Testis (tissue), 3 donors: ENCODE measurements around the gene RAB6B. TPM values are rescaled to one million over a fixed set of nuclear protein-coding genes. Genes with fewer than 3 reads are reported as not detected.

ENCODE experiments used
- DNase-seq: peaks from one replicate; pipeline ENCODE4 v3.0.0-alpha.2; 2019
- H3K27ac ChIP-seq, 2 donors: fragments of 200-600 bp; sonication (generic); one replicate each; pipeline ENCODE4 v1.5.1; 2019
- H3K27me3 ChIP-seq: fragments of 200-600 bp; sonication (generic); one replicate; pipeline ENCODE4 v1.5.1; 2019
- H3K36me3 ChIP-seq: fragments of 200-600 bp; sonication (generic); one replicate; pipeline ENCODE4 v1.5.1; 2017; ENCODE audit warnings: low read depth; ENCODE audit errors: missing control alignments
- H3K4me1 ChIP-seq: fragments of 200-600 bp; sonication (generic); one replicate; pipeline ENCODE4 v1.5.1; 2019
- H3K4me3 ChIP-seq, 2 donors: fragments of 200-600 bp; sonication (generic); one replicate each; pipeline ENCODE4 v1.5.1; 2017 to 2019
- H3K9me3 ChIP-seq: fragments of 200-600 bp; sonication (generic); one replicate; pipeline ENCODE4 v1.5.1; 2017
- POLR2A ChIP-seq: fragments of 450-650 bp; IDR thresholded peaks from one replicate; pipeline ENCODE4 v1.6.1; 2017; ENCODE audit warnings: antibody characterized with exemption, mild to moderate bottlenecking, moderate library complexity
- WGBS, 2 donors: methylation state at CpG; one replicate each; pipeline ENCODE4 v1.1.5; 2018; 5-methylcytosine and 5-hydroxymethylcytosine counted together
- intact Hi-C: fragments of 100-400 bp; cut with DNase I; formaldehyde crosslinking; loops from one replicate; pipeline ENCODE4 v1.15.1; 2023; ENCODE audit warnings: low total_unique reads
- polyA plus RNA-seq: library from polyadenylated mRNA; stranded (reverse); fragments of 350-450 nt; fragmentation: Illumina TruSeq; extraction: RNeasy Lipid Tissue Mini Kit (QIAGEN cat#74804); gene quantifications from one replicate; pipeline ENCODE4 v1.2.3, GENCODE V29; 2014; ENCODE audit warnings: low read depth, low replicate concordance; ENCODE audit not compliant: insufficient read depth
- total RNA-seq, 2 donors: library from RNA; depleted of rRNA; stranded (reverse); fragments of >200 nt; gene quantifications; one replicate each; pipeline ENCODE4 v1.2.3, GENCODE V29; 2016
- TF ChIP-seq, protein P1 (sequence below), 3 experiments: fragments of 450-650 bp in 2 of 3; fragments of 200-600 bp in 1 of 3; sonication (generic) in 1 of 3; IDR thresholded peaks; one replicate each; pipeline ENCODE4 v1.5.1; 2016 to 2019; ENCODE audit warnings: antibody characterized with exemption in 3 of 3, mild to moderate bottlenecking in 2 of 3, moderate library complexity in 1 of 3

Gene RAB6B
- total and polyA plus RNA-seq, 3 donors from 2014 or later: 5.1 to 8.6 (median 7.0) TPM

DNA sequence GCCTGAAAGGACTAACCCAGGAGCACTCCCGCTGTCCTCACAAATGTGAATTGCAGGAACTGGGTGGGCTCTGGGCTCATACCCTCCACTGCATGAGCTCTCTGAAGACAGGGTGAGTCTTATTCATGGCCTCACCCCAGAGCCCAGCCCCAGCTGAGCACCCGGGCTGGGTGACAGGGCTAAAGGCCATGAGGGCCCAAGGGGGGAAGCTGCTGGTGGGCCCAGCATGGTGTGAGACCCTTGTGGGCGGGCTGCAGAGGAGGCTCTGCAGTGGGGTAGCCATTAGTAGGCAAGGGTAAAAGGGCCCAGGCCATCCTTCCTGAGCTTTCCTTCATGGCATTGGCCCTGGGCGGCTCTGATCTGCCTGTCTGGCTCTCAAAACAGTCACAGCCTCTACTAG is 59.7 kb downstream of the RAB6B start:
- no peaks in the 10 kb centered on the region for H3K36me3 ChIP-seq
- intact Hi-C loops: no loop called here
- no peak for DNase-seq
- no peaks in the 10 kb centered on the region for H3K9me3 ChIP-seq
- H3K4me3 ChIP-seq: no peak overlapping the region
- 95 to 99% methylated on average over 4 of the region's 4 CpGs for WGBS, 2 donors
- TF ChIP-seq, protein P1, sequence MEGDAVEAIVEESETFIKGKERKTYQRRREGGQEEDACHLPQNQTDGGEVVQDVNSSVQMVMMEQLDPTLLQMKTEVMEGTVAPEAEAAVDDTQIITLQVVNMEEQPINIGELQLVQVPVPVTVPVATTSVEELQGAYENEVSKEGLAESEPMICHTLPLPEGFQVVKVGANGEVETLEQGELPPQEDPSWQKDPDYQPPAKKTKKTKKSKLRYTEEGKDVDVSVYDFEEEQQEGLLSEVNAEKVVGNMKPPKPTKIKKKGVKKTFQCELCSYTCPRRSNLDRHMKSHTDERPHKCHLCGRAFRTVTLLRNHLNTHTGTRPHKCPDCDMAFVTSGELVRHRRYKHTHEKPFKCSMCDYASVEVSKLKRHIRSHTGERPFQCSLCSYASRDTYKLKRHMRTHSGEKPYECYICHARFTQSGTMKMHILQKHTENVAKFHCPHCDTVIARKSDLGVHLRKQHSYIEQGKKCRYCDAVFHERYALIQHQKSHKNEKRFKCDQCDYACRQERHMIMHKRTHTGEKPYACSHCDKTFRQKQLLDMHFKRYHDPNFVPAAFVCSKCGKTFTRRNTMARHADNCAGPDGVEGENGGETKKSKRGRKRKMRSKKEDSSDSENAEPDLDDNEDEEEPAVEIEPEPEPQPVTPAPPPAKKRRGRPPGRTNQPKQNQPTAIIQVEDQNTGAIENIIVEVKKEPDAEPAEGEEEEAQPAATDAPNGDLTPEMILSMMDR (IDR thresholded peaks at IDR 0.05): no peak
- no peak for TF ChIP-seq POLR2A
- H3K27ac ChIP-seq: no peak overlapping the region
- no peaks in the 10 kb centered on the region for H3K27me3 ChIP-seq
- no peaks in the 10 kb centered on the region for H3K4me1 ChIP-seq

DNA sequence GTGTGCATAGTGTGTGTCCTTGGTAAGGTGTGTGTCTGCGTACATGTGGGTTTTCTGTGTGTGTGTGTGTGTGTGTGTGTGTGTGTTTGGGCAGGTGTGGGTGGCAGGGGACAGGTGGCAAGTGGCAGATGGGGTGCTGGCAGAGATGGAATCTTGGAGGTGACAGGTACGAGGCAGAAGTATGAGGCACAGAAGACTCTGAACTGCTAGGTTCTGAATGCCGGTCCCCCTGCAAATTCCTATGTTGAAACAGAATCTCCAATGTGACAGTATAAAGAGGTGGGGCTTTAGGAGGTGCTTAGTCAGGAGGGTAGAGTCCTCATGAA is 60.3 kb downstream of the RAB6B start:
- no peak for TF ChIP-seq POLR2A
- TF ChIP-seq, protein P1 (IDR thresholded peaks at IDR 0.05): no peak
- Histone ChIP-seq H3K4me3 (no peak overlapping the region), H3K4me1 (no peaks in the 10 kb centered on the region), H3K36me3 (no peaks in the 10 kb centered on the region), H3K27ac (no peak overlapping the region), H3K27me3 (no peaks in the 10 kb centered on the region), H3K9me3 (no peaks in the 10 kb centered on the region)
- DNase-seq: no peak
- intact Hi-C loops: no loop called here
- 92 to 93% methylated on average over 3 of the region's 3 CpGs for WGBS, 2 donors

DNA sequence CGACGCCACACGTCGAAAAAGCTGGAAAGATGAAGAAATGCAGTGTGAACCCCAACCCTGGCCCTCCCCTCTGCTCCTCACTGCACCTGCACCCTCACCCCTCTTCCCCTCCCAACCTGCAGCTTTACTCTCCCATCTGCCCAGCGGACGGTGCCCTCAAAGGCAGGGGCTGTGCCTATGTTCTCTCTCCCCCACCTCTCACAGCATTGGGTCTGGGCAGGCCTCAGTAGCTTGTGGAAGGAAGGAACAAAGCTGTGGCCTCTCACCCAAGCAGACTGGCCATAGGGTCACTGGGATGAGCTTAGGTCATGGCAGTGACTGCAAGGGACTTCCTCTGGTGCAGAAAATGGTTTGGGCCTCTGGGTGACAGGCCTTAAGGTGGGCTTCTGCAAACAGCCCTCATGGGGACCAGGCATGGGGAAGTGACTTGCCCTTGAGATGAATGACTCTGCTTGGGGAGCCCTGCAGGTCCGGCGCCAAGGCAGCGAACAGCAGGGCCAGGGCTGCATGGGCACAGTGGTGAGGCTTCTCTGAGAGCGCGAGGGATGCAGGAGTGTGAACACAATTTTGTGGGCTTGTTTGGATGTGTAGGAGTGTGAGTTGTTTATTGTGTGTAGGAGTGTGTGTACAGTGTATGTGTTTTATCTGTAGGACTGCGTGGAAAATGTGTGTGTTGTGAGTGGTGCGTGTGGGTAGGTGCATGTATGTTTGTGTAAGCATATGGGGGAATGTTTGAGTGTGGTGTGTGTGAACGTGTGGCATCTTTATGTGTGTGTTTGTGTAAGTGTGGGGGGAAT is 60.9 kb downstream of the RAB6B start:
- H3K4me3 ChIP-seq: no peak overlapping the region
- TF ChIP-seq, protein P1 (IDR thresholded peaks at IDR 0.05): no peak
- TF ChIP-seq POLR2A: no peak
- no peaks in the 10 kb centered on the region for H3K36me3 ChIP-seq
- WGBS, 2 donors: 88 to 96% methylated on average over 14 of the region's 14 CpGs
- no peak overlapping the region for H3K27ac ChIP-seq
- intact Hi-C loops: no loop called here
- H3K9me3 ChIP-seq: no peaks in the 10 kb centered on the region
- H3K4me1 ChIP-seq: no peaks in the 10 kb centered on the region
- DNase-seq: no peak
- no peaks in the 10 kb centered on the region for H3K27me3 ChIP-seq

DNA sequence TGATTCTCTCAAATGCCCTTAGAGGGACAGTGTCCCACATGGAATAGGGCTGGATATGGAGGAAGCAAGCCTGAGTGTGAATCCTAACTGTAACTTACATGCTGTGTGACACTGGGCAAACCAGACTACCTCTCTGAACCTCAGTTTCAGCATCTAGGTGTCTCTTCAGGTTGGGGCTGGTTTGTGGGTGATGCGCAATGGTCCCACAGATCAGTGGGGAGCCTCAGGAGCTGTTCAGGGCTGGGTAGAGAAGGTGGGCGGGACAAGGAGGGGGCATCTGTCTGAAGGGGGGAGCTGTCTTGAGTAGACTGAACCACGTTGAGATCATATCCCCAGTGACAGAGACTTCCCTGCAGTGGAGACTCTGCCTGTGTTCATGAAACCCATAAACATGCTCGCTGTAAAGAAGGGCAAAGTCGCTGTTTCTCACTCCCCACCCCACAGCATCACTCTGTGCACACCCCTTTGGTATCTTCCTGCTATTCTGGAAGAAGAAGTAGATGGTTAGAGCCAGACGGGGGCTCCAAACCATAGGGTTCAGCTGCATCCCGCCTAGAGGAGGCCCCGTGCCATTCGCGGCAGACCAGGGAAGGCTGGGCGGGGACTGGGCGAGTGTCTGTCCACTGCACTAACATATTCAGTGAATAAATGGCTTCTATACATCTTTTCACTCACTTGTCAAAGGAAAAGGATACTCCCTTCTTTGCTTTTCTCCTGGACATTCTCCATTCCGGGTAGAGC is 61.6 kb downstream of the RAB6B start:
- no peaks in the 10 kb centered on the region for H3K27me3 ChIP-seq
- 90 to 91% methylated on average over 13 of the region's 13 CpGs for WGBS, 2 donors
- no peak overlapping the region for H3K4me3 ChIP-seq
- no peak for DNase-seq
- no peaks in the 10 kb centered on the region for H3K9me3 ChIP-seq
- H3K27ac ChIP-seq: no peak overlapping the region
- no peak for TF ChIP-seq POLR2A
- TF ChIP-seq, protein P1 (IDR thresholded peaks at IDR 0.05): no peak
- H3K36me3 ChIP-seq: no peaks in the 10 kb centered on the region
- no peaks in the 10 kb centered on the region for H3K4me1 ChIP-seq
- intact Hi-C loops: no loop called here
